Vagina (tissue), 2 donors: ENCODE results near the gene RNF223.
A peak's percentile ranks its signal among the peaks of the same experiment; 100 is the strongest.

Experiments used
- POLR2A ChIP-seq, 2 donors: fragments of 450-650 bp; IDR thresholded peaks; one replicate each; pipeline ENCODE4 v1.6.1; 2017; ENCODE audit warnings: antibody characterized with exemption in 2 of 2, mild to moderate bottlenecking in 2 of 2, moderate library complexity in 2 of 2
- POLR2AphosphoS5 ChIP-seq, 2 donors: sonication (generic); formaldehyde crosslinking; IDR thresholded peaks; one replicate each; pipeline ENCODE4 v1.9.0; 2017; ENCODE audit warnings: antibody characterized with exemption in 2 of 2, mild to moderate bottlenecking in 2 of 2, low read depth in 1 of 2; ENCODE audit not compliant: insufficient read depth in 1 of 2
- TF ChIP-seq, protein P1 (sequence below), 3 experiments: fragments of 450-650 bp in 2 of 3; fragments of 200-600 bp in 1 of 3; sonication (generic) in 1 of 3; IDR thresholded peaks; one replicate each; pipeline ENCODE4 v1.5.1; 2017 to 2019; ENCODE audit warnings: antibody characterized with exemption in 3 of 3, mild to moderate bottlenecking in 2 of 3, moderate library complexity in 2 of 3

DNA sequence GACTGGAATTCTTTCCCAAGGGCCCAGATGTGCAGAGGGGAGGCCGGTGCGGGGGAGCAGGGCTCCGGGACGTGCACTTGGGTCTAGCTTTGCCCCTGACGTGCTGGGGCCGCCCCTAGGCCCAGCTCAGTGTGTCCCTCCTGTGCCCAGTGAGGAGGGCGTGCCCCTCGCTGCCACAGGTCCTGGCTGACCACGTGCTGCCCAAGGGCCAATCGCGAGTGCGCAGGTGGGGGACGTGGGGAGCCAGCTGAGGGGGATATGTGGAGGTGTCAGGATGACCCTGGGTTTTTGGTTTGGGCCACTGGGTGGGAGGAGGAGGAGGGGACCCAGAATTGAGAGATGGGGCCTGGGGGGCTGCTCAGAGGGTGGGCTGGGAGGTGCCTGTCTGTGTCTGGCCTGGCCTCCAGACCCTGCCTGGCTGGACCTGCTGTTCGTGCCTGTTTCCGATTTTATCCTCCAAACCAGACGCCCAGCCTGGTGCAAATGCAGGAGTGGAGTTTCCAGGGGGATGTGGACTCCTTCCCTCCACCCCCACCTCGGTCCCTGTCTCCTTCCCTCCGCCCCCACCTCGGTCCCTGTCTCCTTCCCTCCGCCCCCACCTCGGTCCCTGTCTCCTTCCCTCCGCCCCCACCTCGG is 6.1 kb upstream of the RNF223 start:
- TF ChIP-seq POLR2A (IDR thresholded peaks at IDR 0.05) (no peak), POLR2AphosphoS5 (IDR thresholded peaks at IDR 0.05; ENCODE audit: insufficient read depth in 1 of 2, low read depth in 1 of 2) (peak in 1 of 2 donors; percentile 37)
- TF ChIP-seq, protein P1, sequence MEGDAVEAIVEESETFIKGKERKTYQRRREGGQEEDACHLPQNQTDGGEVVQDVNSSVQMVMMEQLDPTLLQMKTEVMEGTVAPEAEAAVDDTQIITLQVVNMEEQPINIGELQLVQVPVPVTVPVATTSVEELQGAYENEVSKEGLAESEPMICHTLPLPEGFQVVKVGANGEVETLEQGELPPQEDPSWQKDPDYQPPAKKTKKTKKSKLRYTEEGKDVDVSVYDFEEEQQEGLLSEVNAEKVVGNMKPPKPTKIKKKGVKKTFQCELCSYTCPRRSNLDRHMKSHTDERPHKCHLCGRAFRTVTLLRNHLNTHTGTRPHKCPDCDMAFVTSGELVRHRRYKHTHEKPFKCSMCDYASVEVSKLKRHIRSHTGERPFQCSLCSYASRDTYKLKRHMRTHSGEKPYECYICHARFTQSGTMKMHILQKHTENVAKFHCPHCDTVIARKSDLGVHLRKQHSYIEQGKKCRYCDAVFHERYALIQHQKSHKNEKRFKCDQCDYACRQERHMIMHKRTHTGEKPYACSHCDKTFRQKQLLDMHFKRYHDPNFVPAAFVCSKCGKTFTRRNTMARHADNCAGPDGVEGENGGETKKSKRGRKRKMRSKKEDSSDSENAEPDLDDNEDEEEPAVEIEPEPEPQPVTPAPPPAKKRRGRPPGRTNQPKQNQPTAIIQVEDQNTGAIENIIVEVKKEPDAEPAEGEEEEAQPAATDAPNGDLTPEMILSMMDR (IDR thresholded peaks at IDR 0.05): no peak
